ENCODE results near the gene ATOH8.

Gene ATOH8

GRCh38 chr2:85719609-85720240 is 34.1 kb upstream of the ATOH8 start:
- no peak for DNase-seq

- DNase-seq = no peak
Measured at GRCh38 chr2:85720533-85720932, 33.3 kb upstream of the ATOH8 start.

GRCh38 chr2:85721641-85722040 is 32.1 kb upstream of the ATOH8 start:
- DNase-seq = no peak

- no peak for DNase-seq
Measured at GRCh38 chr2:85722519-85722918, 31.3 kb upstream of the ATOH8 start.

- no peak for DNase-seq
Measured at GRCh38 chr2:85723707-85724360, 30.0 kb upstream of the ATOH8 start.

- no peak for DNase-seq
Measured at GRCh38 chr2:85724731-85725181, 29.0 kb upstream of the ATOH8 start.

GRCh38 chr2:85725451-85725850 is 28.3 kb upstream of the ATOH8 start:
- DNase-seq = no peak

GRCh38 chr2:85727798-85728197 is 26.0 kb upstream of the ATOH8 start:
- no peak for DNase-seq

GRCh38 chr2:85728342-85728741 is 25.4 kb upstream of the ATOH8 start:
- no peak for DNase-seq

- peak; percentile 78 for DNase-seq
Measured at GRCh38 chr2:85728883-85729824, 24.6 kb upstream of the ATOH8 start.

- DNase-seq = no peak
Measured at GRCh38 chr2:85729825-85730510, 23.8 kb upstream of the ATOH8 start.

GRCh38 chr2:85730686-85731230 is 23.0 kb upstream of the ATOH8 start:
- no peak for DNase-seq

GRCh38 chr2:85731606-85732005 is 22.2 kb upstream of the ATOH8 start:
- DNase-seq = no peak

- DNase-seq = no peak
Measured at GRCh38 chr2:85732467-85733120, 21.2 kb upstream of the ATOH8 start.

GRCh38 chr2:85733121-85733960 is 20.4 kb upstream of the ATOH8 start:
- no peak for DNase-seq

- no peak for DNase-seq
Measured at GRCh38 chr2:85734015-85734414, 19.8 kb upstream of the ATOH8 start.

GRCh38 chr2:85734942-85735608 is 18.7 kb upstream of the ATOH8 start:
- DNase-seq = no peak

GRCh38 chr2:85735691-85736090 is 18.1 kb upstream of the ATOH8 start:
- no peak for DNase-seq

GRCh38 chr2:85736456-85737355 is 17.1 kb upstream of the ATOH8 start:
- DNase-seq = no peak

GRCh38 chr2:85737481-85737880 is 16.3 kb upstream of the ATOH8 start:
- no peak for DNase-seq
